Mesenchymal stem cell (in vitro differentiated cells and primary cell): Measurements from ENCODE around the gene TMEM126B.
"Not testable (repeated sequence)": the region's sequence is repeated elsewhere in the genome, so short reads cannot be mapped to it uniquely, and the experiment has no call there.

Experiments used
- DNase-seq: peaks from one replicate; pipeline ENCODE4 v3.0.0-alpha.2; 2013
- H2AFZ ChIP-seq: one replicate; pipeline ENCODE4 v1.6.1; 2013; ENCODE audit warnings: low read depth, mild to moderate bottlenecking, control low read depth, inconsistent platforms, low read length, moderate library complexity
- H2AK5ac ChIP-seq: 2 replicates; pipeline ENCODE4 v1.6.1; 2013; ENCODE audit warnings: low read length, moderate library complexity, mild to moderate bottlenecking, inconsistent platforms; ENCODE audit not compliant: severe bottlenecking
- H2BK120ac ChIP-seq: one replicate; pipeline ENCODE4 v1.6.1; 2013; ENCODE audit warnings: low read depth, mild to moderate bottlenecking, inconsistent platforms, low read length, moderate library complexity
- H2BK12ac ChIP-seq, 2 experiments: one replicate each; pipeline ENCODE4 v1.6.1; 2013; ENCODE audit warnings: inconsistent platforms in 2 of 2, low read length in 2 of 2, mild to moderate bottlenecking in 2 of 2, moderate library complexity in 2 of 2, control low read depth in 1 of 2
- H2BK15ac ChIP-seq: one replicate; pipeline ENCODE4 v1.6.1; 2013; ENCODE audit warnings: mild to moderate bottlenecking, low read depth, inconsistent platforms; ENCODE audit not compliant: poor library complexity, severe bottlenecking
- H2BK5ac ChIP-seq: 2 replicates; pipeline ENCODE4 v1.6.1; 2013; ENCODE audit warnings: low read depth, mild to moderate bottlenecking, low read length, control low read depth, inconsistent platforms; ENCODE audit not compliant: poor library complexity, severe bottlenecking
- H3K14ac ChIP-seq, 2 experiments: one replicate each; pipeline ENCODE4 v1.6.1; 2013; ENCODE audit warnings: inconsistent platforms in 2 of 2, low read length in 2 of 2, control low read depth in 1 of 2, mild to moderate bottlenecking in 1 of 2, moderate library complexity in 1 of 2
- H3K18ac ChIP-seq, 2 experiments: one replicate each; pipeline ENCODE4 v1.6.1; 2013; ENCODE audit warnings: inconsistent platforms in 2 of 2, low read length in 2 of 2, control low read depth in 1 of 2, low read depth in 1 of 2, mild to moderate bottlenecking in 1 of 2
- H3K23ac ChIP-seq, 2 experiments: one replicate each; pipeline ENCODE4 v1.6.1; 2013; ENCODE audit warnings: inconsistent platforms in 2 of 2, low read length in 2 of 2, mild to moderate bottlenecking in 2 of 2, moderate library complexity in 2 of 2, control low read depth in 1 of 2
- H3K27ac ChIP-seq: 2 replicates; pipeline ENCODE4 v1.5.1; 2013; ENCODE audit warnings: mild to moderate bottlenecking, moderate library complexity, low read length, control low read depth, inconsistent platforms; ENCODE audit not compliant: poor library complexity, severe bottlenecking
- H3K27me3 ChIP-seq, 2 experiments: 2 replicates each; pipeline versions ENCODE4 v1.6.1 to v1.7.0; 2013; ENCODE audit warnings: low read length in 2 of 2, mild to moderate bottlenecking in 2 of 2, moderate library complexity in 2 of 2, control low read depth in 1 of 2, inconsistent platforms in 1 of 2; ENCODE audit not compliant: control insufficient read depth in 1 of 2, insufficient read depth in 1 of 2
- H3K36me3 ChIP-seq, 2 experiments: 2 replicates each; pipeline versions ENCODE4 v1.6.1 to v1.7.0; 2013; ENCODE audit warnings: low read length in 2 of 2, control low read depth in 1 of 2, inconsistent platforms in 1 of 2, low read depth in 1 of 2, mild to moderate bottlenecking in 1 of 2; ENCODE audit not compliant: insufficient read depth in 2 of 2, control insufficient read depth in 1 of 2
- H3K4ac ChIP-seq, 2 experiments: one replicate each; pipeline ENCODE4 v1.6.1; 2013; ENCODE audit warnings: inconsistent platforms in 2 of 2, low read length in 2 of 2, mild to moderate bottlenecking in 2 of 2, moderate library complexity in 2 of 2, control low read depth in 1 of 2, low read depth in 1 of 2
- H3K4me1 ChIP-seq: 2 replicates; pipeline ENCODE4 v1.6.1; 2013; ENCODE audit warnings: low read depth, low read length, control low read depth; ENCODE audit not compliant: control insufficient read depth, insufficient read depth
- H3K4me2 ChIP-seq: 2 replicates; pipeline ENCODE4 v1.6.1; 2013; ENCODE audit warnings: low read length, mild to moderate bottlenecking, inconsistent platforms; ENCODE audit not compliant: poor library complexity, severe bottlenecking
- H3K4me3 ChIP-seq, 2 experiments: 2 replicates each; pipeline versions ENCODE4 v1.5.1 to v1.7.0; 2013; ENCODE audit warnings: low read length in 2 of 2, mild to moderate bottlenecking in 2 of 2, control low read depth in 1 of 2, low read depth in 1 of 2; ENCODE audit not compliant: insufficient read depth in 1 of 2
- H3K79me1 ChIP-seq: replicated peaks from 2 replicates; pipeline ENCODE4 v1.6.1; 2013; ENCODE audit warnings: mild to moderate bottlenecking, control low read depth, low read length, inconsistent platforms; ENCODE audit not compliant: poor library complexity, severe bottlenecking
- H3K9ac ChIP-seq: 2 replicates; pipeline ENCODE4 v1.7.0; 2013; ENCODE audit warnings: mild to moderate bottlenecking, low read length, moderate library complexity
- H3K9me3 ChIP-seq: 2 replicates; pipeline ENCODE4 v1.7.0; 2013; ENCODE audit warnings: mild to moderate bottlenecking, low read length; ENCODE audit not compliant: control insufficient read depth
- H4K8ac ChIP-seq: one replicate; pipeline ENCODE4 v1.6.1; 2013; ENCODE audit warnings: inconsistent platforms, mild to moderate bottlenecking, low read length, moderate library complexity
- H4K91ac ChIP-seq: one replicate; pipeline ENCODE4 v1.6.1; 2013; ENCODE audit warnings: mild to moderate bottlenecking, low read length, inconsistent platforms
- WGBS: methylation state at CpG from one replicate; pipeline ENCODE4 v1.1.7; 2013; ENCODE audit warnings: mixed read lengths; 5-methylcytosine and 5-hydroxymethylcytosine counted together

The TMEM126B gene

GRCh38 chr11:85611643-85612042 lies 16.8 kb upstream of the TMEM126B start:
- H3K14ac ChIP-seq, H3K36me3 ChIP-seq, H2BK15ac ChIP-seq, H2BK12ac ChIP-seq, H3K4me2 ChIP-seq, H3K9me3 ChIP-seq, H3K9ac ChIP-seq, H3K4me1 ChIP-seq, H3K4me3 ChIP-seq, DNase-seq, H3K23ac ChIP-seq, H2AK5ac ChIP-seq, H2BK120ac ChIP-seq, H3K18ac ChIP-seq, H2AFZ ChIP-seq, H2BK5ac ChIP-seq, H3K27ac ChIP-seq, H4K91ac ChIP-seq, H4K8ac ChIP-seq, H3K27me3 ChIP-seq, H3K79me1 ChIP-seq, H3K4ac ChIP-seq: not testable (repeated sequence)
- 96% methylated on average over 1 of the region's 2 CpGs for WGBS

GRCh38 chr11:85619499-85619898 lies 8.9 kb upstream of the TMEM126B start:
- no peak overlapping the region for H2BK15ac ChIP-seq

GRCh38 chr11:85620256-85620655 lies 8.1 kb upstream of the TMEM126B start:
- H3K36me3 ChIP-seq, result no peaks in the 10 kb centered on the region
- peaks cover 0 to 4% of the 10 kb centered on the region in 2 experiments for H3K27me3 ChIP-seq
- DNase-seq, result no peak
- no peak overlapping the region for H3K14ac ChIP-seq
- no peaks in the 10 kb centered on the region for H3K79me1 ChIP-seq
- H3K23ac ChIP-seq, result no peak overlapping the region
- H3K4me2 ChIP-seq, result no peak overlapping the region
- no peak overlapping the region for H3K4ac ChIP-seq
- H3K4me1 ChIP-seq, result no peaks in the 10 kb centered on the region
- H2BK120ac ChIP-seq, result no peak overlapping the region
- no peak overlapping the region for H3K27ac ChIP-seq
- H3K9ac ChIP-seq, result no peak overlapping the region
- no peaks in the 10 kb centered on the region for H3K9me3 ChIP-seq
- H3K4me3 ChIP-seq, result no peak overlapping the region
- no peak overlapping the region for H2AFZ ChIP-seq
- no peak overlapping the region for H2BK15ac ChIP-seq
- H4K91ac ChIP-seq, result no peak overlapping the region
- no peak overlapping the region for H4K8ac ChIP-seq
- no peak overlapping the region for H2BK12ac ChIP-seq
- no peak overlapping the region for H3K18ac ChIP-seq
- H2AK5ac ChIP-seq, result no peak overlapping the region
- no CpG with 5 or more reads among the region's 3 CpGs for WGBS
- H2BK5ac ChIP-seq, result no peak overlapping the region

More at GRCh38 chr11:85619499-85619898, 8.9 kb upstream of the TMEM126B start:
- Histone ChIP-seq H3K9me3 (no peaks in the 10 kb centered on the region), H3K4ac (no peak overlapping the region), H4K8ac (no peak overlapping the region), H3K23ac (no peak overlapping the region), H3K18ac (no peak overlapping the region), H3K36me3 (no peaks in the 10 kb centered on the region), H3K27me3 (peaks cover 0 to 4% of the 10 kb centered on the region in 2 experiments), H3K4me1 (no peaks in the 10 kb centered on the region), H2BK120ac (no peak overlapping the region), H2BK12ac (no peak overlapping the region), H2AFZ (no peak overlapping the region), H3K79me1 (no peaks in the 10 kb centered on the region), H3K4me2 (no peak overlapping the region), H3K4me3 (no peak overlapping the region), H2AK5ac (no peak overlapping the region), H3K14ac (no peak overlapping the region), H3K9ac (no peak overlapping the region), H4K91ac (no peak overlapping the region), H2BK5ac (no peak overlapping the region), H3K27ac (no peak overlapping the region)
- DNase-seq, result no peak
- 91% methylated on average over 6 of the region's 6 CpGs for WGBS

DNA sequence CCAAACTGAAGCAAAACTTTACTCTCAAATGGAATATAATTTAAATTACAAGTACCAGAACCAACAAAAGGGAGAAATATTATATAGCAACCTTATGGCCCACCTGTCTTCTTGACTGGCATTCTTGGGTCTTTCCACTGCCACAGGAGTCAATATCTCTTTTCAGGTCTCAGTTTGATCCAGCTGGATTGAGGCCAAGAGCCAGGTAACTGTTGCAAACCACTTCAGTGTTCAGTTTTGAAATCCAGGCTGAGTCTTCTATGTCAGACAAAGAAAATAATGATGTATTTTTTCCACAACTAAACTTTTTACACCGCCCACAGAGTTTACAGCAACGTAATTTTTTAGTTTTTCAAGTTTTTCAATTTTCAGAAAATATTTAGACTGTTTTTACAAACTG lies 1.9 kb upstream of the TMEM126B start:
- no peak overlapping the region for H2BK120ac ChIP-seq
- H4K91ac ChIP-seq, result no peak overlapping the region
- H3K18ac ChIP-seq, result no peak overlapping the region
- H3K14ac ChIP-seq, result no peak overlapping the region
- no peaks in the 10 kb centered on the region for H3K9me3 ChIP-seq
- WGBS, result no CpG with 5 or more reads among the region's 2 CpGs
- peak overlapping the region; percentile 95 for H3K9ac ChIP-seq
- H2AFZ ChIP-seq, result no peak overlapping the region
- no peak overlapping the region for H3K27ac ChIP-seq
- H3K36me3 ChIP-seq, result peaks cover 2 to 11% of the 10 kb centered on the region in 2 experiments
- no peaks in the 10 kb centered on the region for H3K27me3 ChIP-seq
- no peak overlapping the region for H3K23ac ChIP-seq
- peak overlapping the region in 1 of 2 experiments; percentile 95 for H3K4me3 ChIP-seq
- peaks cover 6% of the 10 kb centered on the region for H3K79me1 ChIP-seq
- no peak overlapping the region for H2BK5ac ChIP-seq
- no peaks in the 10 kb centered on the region for H3K4me1 ChIP-seq
- H2AK5ac ChIP-seq, result no peak overlapping the region
- no peak overlapping the region for H4K8ac ChIP-seq
- H2BK15ac ChIP-seq, result no peak overlapping the region
- DNase-seq, result no peak
- H3K4me2 ChIP-seq, result no peak overlapping the region
- no peak overlapping the region for H2BK12ac ChIP-seq
- H3K4ac ChIP-seq, result no peak overlapping the region
